Bronchial epithelial cell (primary cell): Measurements from ENCODE around the gene THSD8. TPM values are rescaled to one million over a fixed set of nuclear protein-coding genes. Genes with fewer than 3 reads are reported as not detected.

Source experiments
- DNase-seq: peaks from one replicate; pipeline ENCODE4 v3.0.0-alpha.2; 2010; ENCODE audit warnings: low read depth
- FAIRE-seq: peaks from 2 replicates; lab custom pipeline; 2011; peaks lifted over from hg19 to GRCh38; lab: Jason Lieb, UNC
- H3K27me3 ChIP-seq: 2 replicates; pipeline ENCODE4 v1.5.1; 2011; ENCODE audit warnings: low read length; ENCODE audit not compliant: control insufficient read depth, insufficient read depth
- H3K36me3 ChIP-seq: 2 replicates; pipeline ENCODE4 v1.5.1; 2011; ENCODE audit warnings: low read length; ENCODE audit not compliant: control insufficient read depth, insufficient read depth
- H3K4me3 ChIP-seq: 2 replicates; pipeline ENCODE4 v1.5.1; 2011; ENCODE audit warnings: mild to moderate bottlenecking, low read depth, low read length, control low read depth
- CTCF ChIP-seq: IDR thresholded peaks from 2 replicates; pipeline ENCODE4 v1.5.1; 2011; ENCODE audit warnings: mild to moderate bottlenecking, moderate library complexity, low read length, control low read depth, inconsistent platforms; ENCODE audit not compliant: insufficient read depth, severe bottlenecking
- total RNA-seq: library from RNA; depleted of rRNA; stranded (reverse); fragments of >200 nt; gene quantifications from 2 replicates; pipeline ENCODE4 v1.2.1, GENCODE V29; 2014

Gene THSD8
- total RNA-seq, 1 donor from 2014 or later: not detected

GRCh38 chr19:12834976-12835757 is 33.3 kb downstream of the THSD8 start:
- Histone ChIP-seq H3K27me3 (peaks cover 29% of the 10 kb centered on the region), H3K4me3 (no peak overlapping the region), H3K36me3 (no peaks in the 10 kb centered on the region)
- FAIRE-seq (no peak), DNase-seq (no peak)
- no peak for TF ChIP-seq CTCF

- DNase-seq: no peak
- no peak for TF ChIP-seq CTCF
- Histone ChIP-seq H3K36me3 (no peaks in the 10 kb centered on the region), H3K27me3 (peaks cover 29% of the 10 kb centered on the region), H3K4me3 (no peak overlapping the region)
- no peak for FAIRE-seq
These were observed 34.6 kb downstream of the THSD8 start for GRCh38 chr19:12836529-12836863.

- Histone ChIP-seq H3K4me3 (no peak overlapping the region), H3K36me3 (no peaks in the 10 kb centered on the region), H3K27me3 (peaks cover 27% of the 10 kb centered on the region)
- TF ChIP-seq CTCF: no peak
- FAIRE-seq (no peak), DNase-seq (peak; percentile 72)
These were observed 35.4 kb downstream of the THSD8 start for GRCh38 chr19:12837225-12837624.

GRCh38 chr19:12838182-12838885 is 36.5 kb downstream of the THSD8 start, which contains the start of gene MAST1:
TSS of gene MAST1 (plus strand) at chr19:12838515. CDS start at chr19:12838573, 58 bp downstream.
- Histone ChIP-seq H3K4me3 (peak within 1 kb of the TSS; percentile 19), H3K27me3 (peaks cover 25% of the 10 kb centered on the region), H3K36me3 (no peaks in the 10 kb centered on the region)
- FAIRE-seq (no peak), DNase-seq (no peak)
- peak; percentile 52 for TF ChIP-seq CTCF

GRCh38 chr19:12838886-12839756 is 37.3 kb downstream of the THSD8 start:
- Histone ChIP-seq H3K36me3 (no peaks in the 10 kb centered on the region), H3K27me3 (peaks cover 23% of the 10 kb centered on the region), H3K4me3 (peak overlapping the region; percentile 19)
- DNase-seq: no peak
- FAIRE-seq: no peak
- no peak for TF ChIP-seq CTCF
